OCI-LY3 (cell line): ENCODE measurements around the gene ABCB8.

Source experiments
- H2AFZ ChIP-seq: fragments of 200-600, 300-600 bp; shearing (Covaris generic); 2 replicates; pipeline ENCODE4 v1.6.0; 2014; ENCODE audit warnings: antibody characterized with exemption, low read depth, low read length
- H3K27ac ChIP-seq: fragments of 200-600, 300-600 bp; sonication (generic); 2 replicates; pipeline ENCODE4 v1.5.1; 2014; ENCODE audit warnings: mild to moderate bottlenecking, low read length, moderate library complexity, mixed read lengths
- H3K27me3 ChIP-seq: fragments of 200-600, 300-600 bp; sonication (generic); 2 replicates; pipeline ENCODE4 v1.6.1; 2014; ENCODE audit warnings: low read depth, low read length, mixed read lengths
- H3K36me3 ChIP-seq: fragments of 200-600, 300-600 bp; sonication (generic); replicated peaks from 2 replicates; pipeline ENCODE3; 2014; ENCODE audit warnings: low read depth, low read length, mixed read lengths
- H3K4me1 ChIP-seq: fragments of 300-600, 200-600 bp; sonication (generic); 2 replicates; pipeline ENCODE4 v1.6.1; 2014; ENCODE audit warnings: low read length, mixed read lengths
- H3K4me2 ChIP-seq: fragments of 200-600, 300-600 bp; sonication (generic); 2 replicates; pipeline ENCODE4 v1.6.1; 2014; ENCODE audit warnings: low read length, mixed read lengths
- H3K4me3 ChIP-seq: fragments of 300-600, 200-600 bp; sonication (generic); 2 replicates; pipeline ENCODE4 v1.5.1; 2014; ENCODE audit warnings: antibody characterized with exemption, mild to moderate bottlenecking, low read length, moderate library complexity
- H3K79me2 ChIP-seq: fragments of 300-600, 200-600 bp; shearing (Covaris generic); 2 replicates; pipeline ENCODE4 v1.6.1; 2014; ENCODE audit warnings: mild to moderate bottlenecking, low read length, mixed read lengths
- H3K9ac ChIP-seq: fragments of 300-600, 200-600 bp; shearing (Covaris generic); 2 replicates; pipeline ENCODE4 v1.6.0; 2014; ENCODE audit warnings: mild to moderate bottlenecking, low read length, moderate library complexity
- H3K9me3 ChIP-seq: fragments of 200-600, 300-600 bp; shearing (Covaris generic); 2 replicates; pipeline ENCODE4 v1.6.1; 2014; ENCODE audit warnings: low read length, mixed read lengths; ENCODE audit not compliant: insufficient read depth
- H4K20me1 ChIP-seq: fragments of 200-600, 300-600 bp; sonication (generic); 2 replicates; pipeline ENCODE4 v1.6.1; 2016; ENCODE audit warnings: low read length, mixed read lengths; ENCODE audit not compliant: insufficient read depth
- EZH2phosphoT487 ChIP-seq: fragments of 200-600 bp; shearing (Covaris generic); IDR thresholded peaks from 2 replicates; pipeline ENCODE4 v1.6.1; 2018; ENCODE audit warnings: antibody characterized with exemption, mixed run types, low read depth
- TF ChIP-seq, protein P1 (sequence below): fragments of 200-600, 300-600 bp; sonication (generic); IDR thresholded peaks from 2 replicates; pipeline ENCODE4 v1.5.1; 2014; ENCODE audit warnings: antibody characterized with exemption, low read length, low read depth

The ABCB8 gene

DNA sequence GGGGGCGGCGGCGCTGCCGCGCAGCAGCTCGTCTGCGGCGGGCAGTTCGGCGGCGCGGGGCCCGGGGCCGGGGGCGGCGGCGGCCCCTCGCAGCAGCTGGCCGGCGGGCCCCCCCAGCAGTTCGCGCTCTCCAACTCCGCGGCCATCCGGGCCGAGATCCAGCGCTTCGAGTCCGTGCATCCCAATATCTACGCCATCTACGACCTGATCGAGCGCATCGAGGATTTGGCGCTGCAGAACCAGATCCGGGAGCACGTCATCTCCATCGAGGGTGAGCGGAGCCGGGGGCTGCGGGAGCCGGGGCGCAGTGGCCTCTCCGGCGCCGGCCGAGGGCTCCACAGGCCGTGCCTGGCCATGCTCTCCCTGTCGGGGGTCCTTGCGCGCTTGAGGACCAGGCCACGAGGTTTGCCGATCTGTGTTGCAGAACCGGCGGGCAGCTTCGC is 58.6 kb downstream of the ABCB8 start:
- peak overlapping the region; percentile 28; the same call in 1 of the 2 replicates for H2AFZ ChIP-seq
- peaks cover 20% of the 10 kb centered on the region for H4K20me1 ChIP-seq
- no peaks in the 10 kb centered on the region for H3K9me3 ChIP-seq
- peaks cover 62% of the 10 kb centered on the region for H3K79me2 ChIP-seq
- peaks cover 6% of the 10 kb centered on the region for H3K36me3 ChIP-seq
- peaks cover 32% of the 10 kb centered on the region for H3K4me1 ChIP-seq
- H3K4me3 ChIP-seq: peak overlapping the region; percentile 93
- H3K9ac ChIP-seq: peak overlapping the region; percentile 94
- TF ChIP-seq, protein P1, sequence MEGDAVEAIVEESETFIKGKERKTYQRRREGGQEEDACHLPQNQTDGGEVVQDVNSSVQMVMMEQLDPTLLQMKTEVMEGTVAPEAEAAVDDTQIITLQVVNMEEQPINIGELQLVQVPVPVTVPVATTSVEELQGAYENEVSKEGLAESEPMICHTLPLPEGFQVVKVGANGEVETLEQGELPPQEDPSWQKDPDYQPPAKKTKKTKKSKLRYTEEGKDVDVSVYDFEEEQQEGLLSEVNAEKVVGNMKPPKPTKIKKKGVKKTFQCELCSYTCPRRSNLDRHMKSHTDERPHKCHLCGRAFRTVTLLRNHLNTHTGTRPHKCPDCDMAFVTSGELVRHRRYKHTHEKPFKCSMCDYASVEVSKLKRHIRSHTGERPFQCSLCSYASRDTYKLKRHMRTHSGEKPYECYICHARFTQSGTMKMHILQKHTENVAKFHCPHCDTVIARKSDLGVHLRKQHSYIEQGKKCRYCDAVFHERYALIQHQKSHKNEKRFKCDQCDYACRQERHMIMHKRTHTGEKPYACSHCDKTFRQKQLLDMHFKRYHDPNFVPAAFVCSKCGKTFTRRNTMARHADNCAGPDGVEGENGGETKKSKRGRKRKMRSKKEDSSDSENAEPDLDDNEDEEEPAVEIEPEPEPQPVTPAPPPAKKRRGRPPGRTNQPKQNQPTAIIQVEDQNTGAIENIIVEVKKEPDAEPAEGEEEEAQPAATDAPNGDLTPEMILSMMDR: no peak
- no peak for TF ChIP-seq EZH2phosphoT487
- peak overlapping the region; percentile 33 for H3K27ac ChIP-seq
- no peaks in the 10 kb centered on the region for H3K27me3 ChIP-seq
- H3K4me2 ChIP-seq: peak overlapping the region; percentile 97

DNA sequence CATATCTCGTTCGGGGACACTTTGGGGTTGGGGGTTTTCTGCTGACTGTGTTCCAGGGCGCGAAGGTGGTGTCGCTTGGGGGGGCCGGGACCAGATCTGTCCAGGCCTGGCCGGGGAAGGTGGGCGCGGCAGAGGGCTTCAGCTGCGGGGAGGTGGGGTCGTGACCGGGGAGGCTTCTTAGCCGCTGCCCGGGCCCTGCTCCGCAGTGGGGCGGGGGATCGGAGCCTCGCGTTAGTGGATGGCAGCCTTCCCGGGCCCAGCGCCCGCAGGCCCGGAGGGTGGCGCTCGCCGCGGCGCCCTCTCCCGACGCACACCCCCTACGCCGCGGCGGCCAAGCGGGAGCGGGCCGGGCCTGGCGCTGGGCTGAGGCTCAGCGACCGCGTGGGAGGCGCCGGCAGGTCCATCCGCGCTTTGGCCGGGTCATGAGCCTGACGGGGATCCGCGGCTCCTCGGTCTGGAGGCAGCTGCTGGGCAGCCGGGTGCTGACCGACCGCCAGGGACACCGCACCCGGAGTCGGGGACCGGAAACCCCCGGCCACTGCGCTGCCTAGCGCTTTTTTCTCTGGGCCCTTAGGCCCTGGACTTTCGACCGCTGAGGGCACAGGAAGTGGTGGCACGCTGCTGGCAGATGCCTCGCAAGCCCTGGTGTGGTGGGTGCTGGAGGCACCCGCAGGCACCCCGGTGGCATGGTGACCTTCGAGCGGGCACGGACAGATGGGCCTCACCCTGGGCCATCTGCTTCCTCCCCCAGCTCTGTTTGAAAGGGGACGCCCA is 59.2 kb downstream of the ABCB8 start:
- no peaks in the 10 kb centered on the region for H3K27me3 ChIP-seq
- peak overlapping the region; percentile 33 for H3K27ac ChIP-seq
- peak overlapping the region; percentile 28; the same call in 1 of the 2 replicates for H2AFZ ChIP-seq
- H3K4me2 ChIP-seq: peak overlapping the region; percentile 97
- H3K4me1 ChIP-seq: peaks cover 26% of the 10 kb centered on the region
- peaks cover 26% of the 10 kb centered on the region for H4K20me1 ChIP-seq
- peaks cover 62% of the 10 kb centered on the region for H3K79me2 ChIP-seq
- peaks cover 6% of the 10 kb centered on the region for H3K36me3 ChIP-seq
- peak overlapping the region; percentile 93 for H3K4me3 ChIP-seq
- no peaks in the 10 kb centered on the region for H3K9me3 ChIP-seq
- peak overlapping the region; percentile 94 for H3K9ac ChIP-seq
- TF ChIP-seq EZH2phosphoT487: no peak
- TF ChIP-seq, protein P1: peak; percentile 44

DNA sequence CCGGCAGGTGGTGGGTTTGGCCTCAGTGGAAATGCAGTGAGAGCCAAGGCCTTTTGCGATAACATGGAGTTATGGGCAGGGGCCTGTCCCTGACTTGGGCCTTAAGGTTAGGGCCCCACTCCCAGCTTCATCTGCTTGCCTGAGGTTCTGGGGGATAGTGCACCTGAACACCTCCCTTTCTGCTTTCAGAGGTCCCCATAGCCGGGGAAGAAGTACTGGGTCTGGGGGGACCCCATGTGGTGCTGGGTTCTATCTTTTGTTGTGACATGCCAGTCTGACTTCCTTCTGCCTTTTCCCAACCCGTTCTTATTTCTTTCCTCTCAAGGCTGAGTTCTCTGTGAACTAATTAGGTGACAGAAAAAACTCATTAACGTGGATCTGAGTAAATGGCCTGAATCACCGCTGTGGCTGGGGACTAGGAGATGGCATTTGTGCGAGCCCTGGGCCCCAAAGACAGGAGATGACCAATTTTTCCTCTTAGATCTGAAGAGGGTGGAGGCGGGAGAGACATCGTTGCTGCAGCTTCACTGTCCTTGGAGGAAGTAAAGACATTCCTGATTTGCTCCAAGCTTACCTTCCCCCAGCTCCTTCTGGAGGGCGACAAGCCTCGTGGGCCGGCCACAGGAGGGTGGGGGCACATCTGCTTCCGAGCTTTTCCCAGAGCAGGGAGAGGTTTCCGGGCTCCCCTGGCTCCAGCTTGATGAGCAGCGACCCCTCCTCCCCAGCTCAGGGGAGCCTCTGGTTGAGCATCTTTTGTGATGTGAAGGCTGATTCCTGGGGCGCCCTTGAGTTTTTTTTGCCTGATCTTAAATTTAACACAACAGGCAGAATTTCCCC is 60.0 kb downstream of the ABCB8 start:
- no peaks in the 10 kb centered on the region for H3K9me3 ChIP-seq

More for the DNA sequence above, 60.0 kb downstream of the ABCB8 start:
- TF ChIP-seq, protein P1: no peak
- no peak for TF ChIP-seq EZH2phosphoT487
- H3K4me3 ChIP-seq: peak overlapping the region; percentile 93
- H4K20me1 ChIP-seq: peaks cover 29% of the 10 kb centered on the region
- H3K4me1 ChIP-seq: peaks cover 25% of the 10 kb centered on the region
- H3K27me3 ChIP-seq: no peaks in the 10 kb centered on the region
- peaks cover 64% of the 10 kb centered on the region for H3K79me2 ChIP-seq
- H3K9ac ChIP-seq: peak overlapping the region; percentile 94
- no peak overlapping the region for H2AFZ ChIP-seq
- peak overlapping the region; percentile 97 for H3K4me2 ChIP-seq
- peak overlapping the region; percentile 33; the same call in 1 of the 2 replicates for H3K27ac ChIP-seq
- peaks cover 6% of the 10 kb centered on the region for H3K36me3 ChIP-seq
